Endothelial cell of umbilical vein (primary cell): ENCODE data around the gene MGLL. TPM values are rescaled to one million over a fixed set of nuclear protein-coding genes. Genes with fewer than 3 reads are reported as not detected.

Source experiments
- BruUV-seq: library from RNA; stranded (reverse); fragments of 400-500 nt; replicated peaks from 2 replicates; lab custom pipeline; 2021; lab: Mats Ljungman, UMichigan
- CTCF ChIA-PET: fragments of 300-600, 350-600 bp; sonication (Branson Sonifier 250); formaldehyde crosslinking; loops from one replicate; lab custom pipeline; 2021; ENCODE audit warnings: antibody characterized with exemption, inconsistent platforms; lab: Charles Lee
- POLR2A ChIA-PET: fragments of 300-600, 350-600 bp; sonication (Branson Sonifier 250); formaldehyde crosslinking; loops from one replicate; lab custom pipeline; 2021; ENCODE audit warnings: antibody characterized with exemption, inconsistent platforms; lab: Charles Lee
- DNase-seq: peaks from one replicate; pipeline ENCODE4 v3.0.0-alpha.2; 2011; ENCODE audit warnings: low read depth, low spot score
- FAIRE-seq: peaks from 2 replicates; lab custom pipeline; 2011; peaks lifted over from hg19 to GRCh38; lab: Jason Lieb, UNC
- H2AFZ ChIP-seq: 2 replicates; pipeline ENCODE4 v1.6.0; 2012; ENCODE audit warnings: low read depth, low read length, control low read depth, inconsistent platforms
- H3K27ac ChIP-seq: 2 replicates; pipeline ENCODE4 v1.5.1; 2011; ENCODE audit warnings: low read depth, mild to moderate bottlenecking, control low read depth, low read length, moderate library complexity; ENCODE audit not compliant: insufficient read depth
- H3K27me3 ChIP-seq, 2 experiments: 2 replicates each; pipeline versions ENCODE4 v1.6.0 to v1.6.1; 2011; ENCODE audit warnings: low read length in 2 of 2, mixed read lengths in 1 of 2; ENCODE audit not compliant: control insufficient read depth in 2 of 2, insufficient read depth in 2 of 2
- H3K36me3 ChIP-seq, 2 experiments: 2 replicates in 1 of 2; 3 replicates in 1 of 2; pipeline ENCODE4 v1.5.1; 2011; ENCODE audit warnings: low read length in 2 of 2, mild to moderate bottlenecking in 1 of 2, moderate library complexity in 1 of 2; ENCODE audit not compliant: control insufficient read depth in 2 of 2, insufficient read depth in 2 of 2; ENCODE audit errors: extremely low read depth in 1 of 2
- H3K4me1 ChIP-seq: 3 replicates; pipeline ENCODE4 v1.5.1; 2011; ENCODE audit warnings: mild to moderate bottlenecking, low read length; ENCODE audit not compliant: control insufficient read depth, insufficient read depth; ENCODE audit errors: extremely low read depth
- H3K4me2 ChIP-seq: 2 replicates; pipeline ENCODE4 v1.6.1; 2011; ENCODE audit warnings: low read length, control low read depth, mixed read lengths; ENCODE audit not compliant: insufficient read depth
- H3K4me3 ChIP-seq, 3 experiments: fragments of 200-600 bp in 1 of 3; sonication (generic), shearing (Covaris generic) in 1 of 3; replicated peaks in 1 of 3; 2 replicates each; pipeline ENCODE4 v1.5.1; 2011 to 2016; ENCODE audit warnings: control low read depth in 3 of 3, low read length in 3 of 3, mild to moderate bottlenecking in 2 of 3, inconsistent platforms in 1 of 3, low read depth in 1 of 3, moderate library complexity in 1 of 3; ENCODE audit not compliant: insufficient read depth in 1 of 3
- H3K79me2 ChIP-seq: 2 replicates; pipeline ENCODE4 v1.6.0; 2012; ENCODE audit warnings: low read length, inconsistent platforms; ENCODE audit not compliant: control insufficient read depth, insufficient read depth
- H3K9ac ChIP-seq: replicated peaks from 2 replicates; pipeline ENCODE3; 2011; ENCODE audit warnings: low read length, control low read depth; ENCODE audit not compliant: insufficient read depth; ENCODE audit errors: extremely low read depth
- H3K9me1 ChIP-seq: replicated peaks from 3 replicates; pipeline ENCODE4 v1.6.0; 2011; ENCODE audit warnings: mild to moderate bottlenecking, low read length; ENCODE audit not compliant: control insufficient read depth, insufficient read depth; ENCODE audit errors: extremely low read depth
- H3K9me3 ChIP-seq: replicated peaks from 2 replicates; pipeline ENCODE4 v1.5.1; 2012; ENCODE audit warnings: low read length, inconsistent platforms; ENCODE audit not compliant: control insufficient read depth, insufficient read depth
- H4K20me1 ChIP-seq: replicated peaks from 2 replicates; pipeline ENCODE3; 2011; ENCODE audit warnings: mild to moderate bottlenecking, low read length; ENCODE audit not compliant: control insufficient read depth, insufficient read depth; ENCODE audit errors: extremely low read depth
- CTCF ChIP-seq, 2 donors: IDR thresholded peaks; 1 replicate in 1 of 2; 2 replicates in 1 of 2; pipeline ENCODE4 v1.5.1; 2011; ENCODE audit warnings: low read length in 2 of 2, mild to moderate bottlenecking in 2 of 2, moderate library complexity in 2 of 2, control low read depth in 1 of 2, inconsistent platforms in 1 of 2, low read depth in 1 of 2; ENCODE audit not compliant: insufficient read depth in 1 of 2; ENCODE audit errors: extremely low read depth in 1 of 2
- EZH2 ChIP-seq: IDR thresholded peaks from 2 replicates; pipeline ENCODE4 v1.6.1; 2012; ENCODE audit warnings: borderline replicate concordance, low read depth, mild to moderate bottlenecking, moderate library complexity, low read length, inconsistent platforms; ENCODE audit not compliant: severe bottlenecking
- FOS ChIP-seq: IDR thresholded peaks from 2 replicates; pipeline ENCODE4 v1.6.1; 2011; ENCODE audit warnings: mild to moderate bottlenecking, low read length, moderate library complexity, borderline replicate concordance; ENCODE audit not compliant: insufficient read depth
- GATA2 ChIP-seq: IDR thresholded peaks from 2 replicates; pipeline ENCODE4 v1.7.0; 2011; ENCODE audit warnings: low read depth, mild to moderate bottlenecking, moderate library complexity, mixed read lengths, low read length; ENCODE audit not compliant: insufficient read length, insufficient read depth
- JUN ChIP-seq: IDR thresholded peaks from 2 replicates; pipeline ENCODE4 v1.6.1; 2011; ENCODE audit warnings: borderline replicate concordance, low read depth; ENCODE audit not compliant: insufficient read length, insufficient read depth
- MAX ChIP-seq: IDR thresholded peaks from 2 replicates; pipeline ENCODE4 v1.6.1; 2011; ENCODE audit not compliant: insufficient read depth, insufficient read length
- POLR2A ChIP-seq: IDR thresholded peaks from 2 replicates; pipeline ENCODE4 v1.6.1; 2012; ENCODE audit warnings: low read depth, mild to moderate bottlenecking, control low read depth, low read length
- POLR2AphosphoS5 ChIP-seq: IDR thresholded peaks from 2 replicates; pipeline ENCODE4 v1.6.1; 2012; ENCODE audit warnings: low read depth, mild to moderate bottlenecking, control low read depth, low read length, moderate library complexity; ENCODE audit not compliant: insufficient read depth
- dilution Hi-C: fragments of 300-500 bp; cut with MboI; formaldehyde crosslinking; loops from one replicate; pipeline ENCODE4 v1.15.0; 2019; ENCODE audit warnings: low sequenced_read_pairs; ENCODE audit not compliant: extremely low pct_ligation_motif_present
- intact Hi-C: fragments of 100-400 bp; cut with micrococcal nuclease; formaldehyde crosslinking; loops from one replicate; pipeline ENCODE4 v1.10.0; 2022
- polyA plus RNA-seq, 4 experiments: library from polyadenylated mRNA; depleted of rRNA in 3 of 4; stranded (reverse) in 3 of 4; unstranded in 1 of 4; fragments of >200 nt; gene quantifications; 2 replicates each; pipeline versions ENCODE4 v1.2.1 to v1.2.3, GENCODE V29; 2011 to 2012; ENCODE audit warnings: missing spikeins in 1 of 4
- total RNA-seq: library from RNA; stranded (reverse); gene quantifications from 2 replicates; pipeline ENCODE4 v1.2.3, GENCODE V29; 2021

Gene MGLL
- total and polyA plus RNA-seq, 2 donors (not counting 3 experiments of a cell fraction or from before 2014, with no cell fraction given), result 30.7 to 60.2 TPM

GRCh38 chr3:127858521-127858920, 36.2 kb upstream of the MGLL start:
- Histone ChIP-seq H3K4me2 (no peak overlapping the region), H3K4me1 (no peaks in the 10 kb centered on the region), H3K9me3 (no peaks in the 10 kb centered on the region), H3K9me1 (no peaks in the 10 kb centered on the region), H2AFZ (no peak overlapping the region), H3K27me3 (peaks cover 2 to 4% of the 10 kb centered on the region in 2 experiments), H3K27ac (no peak overlapping the region), H3K36me3 (no peaks in the 10 kb centered on the region), H4K20me1 (no peaks in the 10 kb centered on the region), H3K9ac (no peak overlapping the region), H3K79me2 (no peaks in the 10 kb centered on the region), H3K4me3 (no peak overlapping the region)
- CTCF ChIA-PET, result interaction anchor here (1.2 to 2.1 kb wide), 2 partner anchors 167 to 284 kb away, joined by 3 to 6 read pairs; no protein-coding TSS in a partner anchor
- DNase-seq (no peak), FAIRE-seq (no peak)
- intact Hi-C loops, result no loop called here
- dilution Hi-C loops, result no loop called here
- TF ChIP-seq EZH2, result no peak
- no peak for TF ChIP-seq CTCF (IDR thresholded peaks at IDR 0.05; ENCODE audit: extremely low read depth in 1 of 2, insufficient read depth in 1 of 2, low read depth in 1 of 2, low read length in 2 of 2)
- TF ChIP-seq JUN, result no peak
- TF ChIP-seq POLR2A, result no peak
- no peak for TF ChIP-seq FOS
- no peak for TF ChIP-seq MAX
- TF ChIP-seq POLR2AphosphoS5, result no peak
- no peak for TF ChIP-seq GATA2
- no TSS peak for BruUV-seq
- POLR2A ChIA-PET, result no interaction called here
